GM12878 (cell line): ENCODE measurements around the gene MUC13. TPM values are rescaled to one million over a fixed set of nuclear protein-coding genes. Genes with fewer than 3 reads are reported as not detected.

ENCODE experiments used
- ATAC-seq: fragments of 200-7000 bp; cut with Tn5 transposase; 3 replicates; pipeline ENCODE4 v1.9.1; 2020; ENCODE audit warnings: mild to moderate bottlenecking, moderate library complexity
- BruUV-seq: library from RNA; stranded (reverse); fragments of 400-500 nt; replicated peaks from 2 replicates; lab custom pipeline; 2021; lab: Mats Ljungman, UMichigan
- CTCF ChIA-PET: fragments of 300-600 bp; sonication (Branson Sonifier 250); formaldehyde crosslinking; extraction: SDS; loops from one replicate; lab custom pipeline; 2021; ENCODE audit warnings: inconsistent platforms; lab: Yijun Ruan, JAX
- POLR2A ChIA-PET: fragments of 350-600 bp; formaldehyde crosslinking; extraction: SDS; loops from one replicate; lab custom pipeline; 2021; ENCODE audit warnings: inconsistent platforms; lab: Charles Lee
- RAD21 ChIA-PET: fragments of 300-600 bp; sonication (Branson Sonifier 250); formaldehyde crosslinking; loops from one replicate; lab custom pipeline; 2023; ENCODE audit warnings: antibody characterized with exemption; ENCODE audit not compliant: unreplicated experiment; lab: Charles Lee
- SMC1A ChIA-PET: fragments of 300-600 bp; sonication (Branson Sonifier 250); formaldehyde crosslinking; loops from one replicate; lab custom pipeline; 2023; ENCODE audit not compliant: unreplicated experiment, uncharacterized antibody; lab: Charles Lee
- DNase-seq: peaks from one replicate; pipeline ENCODE4 v3.0.0-alpha.2; 2011; ENCODE audit warnings: low read depth, low spot score
- FAIRE-seq: peaks from 3 replicates; lab custom pipeline; 2011; peaks lifted over from hg19 to GRCh38; lab: Jason Lieb, UNC
- H2AFZ ChIP-seq: 2 replicates; pipeline ENCODE4 v1.6.0; 2011; ENCODE audit warnings: low read depth, low read length, control low read depth; ENCODE audit not compliant: control insufficient read depth
- H3K27ac ChIP-seq: 2 replicates; pipeline ENCODE4 v1.5.1; 2011; ENCODE audit warnings: control low read depth; ENCODE audit not compliant: control insufficient read depth, insufficient read depth
- H3K27me3 ChIP-seq, 2 experiments: replicated peaks in 1 of 2; 2 replicates each; pipeline versions ENCODE4 v1.6.0 to v1.6.1; 2011; ENCODE audit warnings: low read length in 1 of 2; ENCODE audit not compliant: control insufficient read depth in 2 of 2, insufficient read depth in 2 of 2
- H3K36me3 ChIP-seq, 2 experiments: 2 replicates each; pipeline ENCODE4 v1.5.1; 2011; ENCODE audit warnings: low read length in 1 of 2; ENCODE audit not compliant: control insufficient read depth in 2 of 2, insufficient read depth in 2 of 2
- H3K4me1 ChIP-seq: 2 replicates; pipeline ENCODE4 v1.6.1; 2011; ENCODE audit warnings: mild to moderate bottlenecking, low read length, moderate library complexity, mixed read lengths; ENCODE audit not compliant: control insufficient read depth, insufficient read depth
- H3K4me2 ChIP-seq: 2 replicates; pipeline ENCODE4 v1.6.0; 2011; ENCODE audit warnings: control low read depth; ENCODE audit not compliant: control insufficient read depth, insufficient read depth
- H3K4me3 ChIP-seq: fragments of 200-600 bp; sonication (generic); 2 replicates; pipeline ENCODE4 v1.5.1; 2016
- H3K79me2 ChIP-seq: 2 replicates; pipeline ENCODE4 v1.6.0; 2011; ENCODE audit warnings: low read length; ENCODE audit not compliant: control insufficient read depth, insufficient read depth
- H3K9ac ChIP-seq: 2 replicates; pipeline ENCODE4 v1.8.0; 2011; ENCODE audit warnings: low read length, control low read depth, mixed read lengths; ENCODE audit not compliant: control insufficient read depth, insufficient read depth
- H3K9me3 ChIP-seq: replicated peaks from 3 replicates; pipeline ENCODE4 v1.5.1; 2011; ENCODE audit warnings: mild to moderate bottlenecking, low read length; ENCODE audit not compliant: control insufficient read depth, insufficient read depth
- H4K20me1 ChIP-seq: 2 replicates; pipeline ENCODE4 v1.6.0; 2011; ENCODE audit not compliant: control insufficient read depth, insufficient read depth
- BRCA1 ChIP-seq: IDR thresholded peaks from 2 replicates; pipeline ENCODE4 v1.6.1; 2011; ENCODE audit warnings: low read depth, low read length, improper control_type of control experiment
- EED ChIP-seq: sonication (generic); IDR thresholded peaks from 2 replicates; pipeline ENCODE4 v1.6.1; 2016; ENCODE audit warnings: antibody characterized with exemption, low read depth
- EGR1 ChIP-seq, 2 experiments: IDR thresholded peaks; 1 replicate in 1 of 2; 2 replicates in 1 of 2; pipeline ENCODE4 v1.6.1; 2011 to 2012; ENCODE audit warnings: low read depth in 2 of 2, low read length in 2 of 2, borderline replicate concordance in 1 of 2, mild to moderate bottlenecking in 1 of 2, moderate library complexity in 1 of 2
- NFIC ChIP-seq: IDR thresholded peaks from 2 replicates; pipeline ENCODE4 v1.6.1; 2012; ENCODE audit warnings: low read depth, mild to moderate bottlenecking, inconsistent platforms, low read length, moderate library complexity
- NR2C2 ChIP-seq: IDR thresholded peaks from 2 replicates; pipeline ENCODE4 v1.6.1; 2011; ENCODE audit warnings: borderline replicate concordance, low read depth; ENCODE audit not compliant: control insufficient read depth, insufficient read length
- NRF1 ChIP-seq: conservative IDR thresholded peaks from 2 replicates; pipeline ENCODE4 v1.6.1; 2011; ENCODE audit warnings: mild to moderate bottlenecking, low read depth, low read length, improper control_type of control experiment
- PAX5 ChIP-seq: IDR thresholded peaks from 2 replicates; pipeline ENCODE4 v1.6.1; 2011; ENCODE audit warnings: low read depth, low read length, borderline replicate concordance
- SKIL ChIP-seq: fragments of 450-650 bp; IDR thresholded peaks from 2 replicates; pipeline ENCODE4 v1.6.1; 2017; ENCODE audit warnings: mild to moderate bottlenecking, low read depth, inconsistent platforms; ENCODE audit not compliant: poor library complexity, severe bottlenecking
- STAT3 ChIP-seq: IDR thresholded peaks from 2 replicates; pipeline ENCODE4 v1.6.1; 2011; ENCODE audit warnings: low read depth, low read length, improper control_type of control experiment
- SUZ12 ChIP-seq: fragments of 200-600 bp; sonication (generic); IDR thresholded peaks from one replicate; pipeline ENCODE4 v1.6.1; 2018; ENCODE audit warnings: antibody characterized with exemption, mild to moderate bottlenecking; ENCODE audit not compliant: unreplicated experiment
- WRNIP1 ChIP-seq: IDR thresholded peaks from 2 replicates; pipeline ENCODE4 v1.6.1; 2011; ENCODE audit warnings: low read depth, low read length, improper control_type of control experiment, borderline replicate concordance
- WGBS: methylation state at CpG from one replicate; pipeline ENCODE4 v1.1.6; 2016; ENCODE audit warnings: low lambda C conversion rate; ENCODE audit not compliant: insufficient replicate concordance, insufficient coverage; ENCODE audit errors: missing lambda C conversion rate; 5-methylcytosine and 5-hydroxymethylcytosine counted together
- in situ Hi-C: fragments of 300-500 bp; cut with MboI; formaldehyde crosslinking; loops from 9 replicates; pipeline ENCODE4 v1.14.3; 2018; ENCODE audit warnings: mixed read lengths
- intact Hi-C: fragments of 100-400 bp; cut with micrococcal nuclease; formaldehyde crosslinking; loops from one replicate; pipeline ENCODE4 v1.14.2; 2022; ENCODE audit not compliant: unreplicated experiment
- polyA plus RNA-seq, 11 experiments: library from polyadenylated mRNA; depleted of rRNA in 4 of 11; unstranded in 6 of 11; stranded (reverse) in 5 of 11; fragments of >200 nt; fragmentation: Nextera tagmentation in 4 of 11; fragmentation: Illumina TruSeq in 1 of 11; extraction: Ambion mirVana in 4 of 11; extraction: Trizol in 1 of 11; gene quantifications; 1 replicate in 1 of 11; 2 replicates in 10 of 11; pipeline versions ENCODE4 v1.2.1 to v1.2.3, GENCODE V29; 2011 to 2016; ENCODE audit warnings: inconsistent platforms in 2 of 11, missing spikeins in 2 of 11, low read depth in 1 of 11
- total RNA-seq, 4 experiments: library from RNA; depleted of rRNA in 3 of 4; stranded (reverse); fragments of >200 nt in 3 of 4; fragmentation: Illumina TruSeq in 1 of 4; extraction: Trizol in 1 of 4; gene quantifications; 2 replicates each; pipeline versions ENCODE4 v1.2.1 to v1.2.3, GENCODE V29; 2013 to 2021
- TF ChIP-seq, protein P1 (sequence below): IDR thresholded peaks from 2 replicates; pipeline ENCODE4 v1.6.1; 2011; ENCODE audit warnings: mild to moderate bottlenecking, low read depth, low read length, moderate library complexity; ENCODE audit not compliant: insufficient replicate concordance
- TF ChIP-seq, protein P2 (sequence below): fragments of 450-650 bp; IDR thresholded peaks from 2 replicates; pipeline ENCODE4 v1.6.1; 2016; ENCODE audit warnings: mild to moderate bottlenecking, moderate library complexity, borderline replicate concordance

The MUC13 gene
- total and polyA plus RNA-seq, 10 of the 15 experiments (the other 5 are each of a cell fraction or from before 2014, with no cell fraction given) = 0.27 to 60.1 (median 0.76) TPM

GRCh38 chr3:124890573-124891190 is 43.9 kb downstream of the MUC13 start:
- WGBS = 71% methylated on average over 5 of the region's 5 CpGs
- CTCF ChIA-PET = interaction anchor here (0.9 to 4.3 kb wide), 8 partner anchors 9 to 172 kb away, joined by 3 to 25 read pairs (median 4); no protein-coding TSS in a partner anchor
- no peak for FAIRE-seq
- intact Hi-C loops (no loop called here), in situ Hi-C loops (no loop called here)
- H3K27ac ChIP-seq = no peak overlapping the region
- POLR2A ChIA-PET = interaction anchor here (0.6 to 2.0 kb wide), 2 partner anchors 13 to 14 kb away, joined by 4 to 10 read pairs; no protein-coding TSS in a partner anchor
- SMC1A ChIA-PET = interaction anchor here (0.9 to 2.3 kb wide), 7 partner anchors 9 to 129 kb away, joined by 3 to 9 read pairs (median 3); no protein-coding TSS in a partner anchor
- H3K4me3 ChIP-seq = no peak overlapping the region
- no peak overlapping the region for H3K9ac ChIP-seq
- ATAC-seq = no peak
- H4K20me1 ChIP-seq = no peaks in the 10 kb centered on the region
- no peaks in the 10 kb centered on the region for H3K9me3 ChIP-seq
- BruUV-seq = no TSS peak
- no peaks in the 10 kb centered on the region for H3K36me3 ChIP-seq
- H2AFZ ChIP-seq = no peak overlapping the region
- no peak for DNase-seq
- no peaks in the 10 kb centered on the region; the same call in 1 of the 2 replicates for H3K4me1 ChIP-seq
- H3K4me2 ChIP-seq = no peak overlapping the region
- no peaks in the 10 kb centered on the region for H3K79me2 ChIP-seq
- H3K27me3 ChIP-seq = peaks cover 0 to 4% of the 10 kb centered on the region in 2 experiments; a peak in 3 of 4 replicates
- RAD21 ChIA-PET = interaction anchor here (1.2 to 1.6 kb wide), 4 partner anchors 11 to 129 kb away, joined by 3 to 8 read pairs (median 5); no protein-coding TSS in a partner anchor
- TF ChIP-seq NRF1 (no peak), NR2C2 (no peak), SUZ12 (no peak), EED (no peak), NFIC (no peak), STAT3 (no peak), SKIL (no peak), WRNIP1 (no peak), PAX5 (no peak), BRCA1 (no peak), EGR1 (IDR thresholded peaks at IDR 0.05; ENCODE audit: borderline replicate concordance in 1 of 2, low read depth in 2 of 2, low read length in 2 of 2) (no peak)
- TF ChIP-seq, protein P1, sequence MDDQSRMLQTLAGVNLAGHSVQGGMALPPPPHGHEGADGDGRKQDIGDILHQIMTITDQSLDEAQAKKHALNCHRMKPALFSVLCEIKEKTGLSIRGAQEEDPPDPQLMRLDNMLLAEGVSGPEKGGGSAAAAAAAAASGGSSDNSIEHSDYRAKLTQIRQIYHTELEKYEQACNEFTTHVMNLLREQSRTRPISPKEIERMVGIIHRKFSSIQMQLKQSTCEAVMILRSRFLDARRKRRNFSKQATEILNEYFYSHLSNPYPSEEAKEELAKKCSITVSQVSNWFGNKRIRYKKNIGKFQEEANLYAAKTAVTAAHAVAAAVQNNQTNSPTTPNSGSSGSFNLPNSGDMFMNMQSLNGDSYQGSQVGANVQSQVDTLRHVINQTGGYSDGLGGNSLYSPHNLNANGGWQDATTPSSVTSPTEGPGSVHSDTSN = no peak
- TF ChIP-seq, protein P2, sequence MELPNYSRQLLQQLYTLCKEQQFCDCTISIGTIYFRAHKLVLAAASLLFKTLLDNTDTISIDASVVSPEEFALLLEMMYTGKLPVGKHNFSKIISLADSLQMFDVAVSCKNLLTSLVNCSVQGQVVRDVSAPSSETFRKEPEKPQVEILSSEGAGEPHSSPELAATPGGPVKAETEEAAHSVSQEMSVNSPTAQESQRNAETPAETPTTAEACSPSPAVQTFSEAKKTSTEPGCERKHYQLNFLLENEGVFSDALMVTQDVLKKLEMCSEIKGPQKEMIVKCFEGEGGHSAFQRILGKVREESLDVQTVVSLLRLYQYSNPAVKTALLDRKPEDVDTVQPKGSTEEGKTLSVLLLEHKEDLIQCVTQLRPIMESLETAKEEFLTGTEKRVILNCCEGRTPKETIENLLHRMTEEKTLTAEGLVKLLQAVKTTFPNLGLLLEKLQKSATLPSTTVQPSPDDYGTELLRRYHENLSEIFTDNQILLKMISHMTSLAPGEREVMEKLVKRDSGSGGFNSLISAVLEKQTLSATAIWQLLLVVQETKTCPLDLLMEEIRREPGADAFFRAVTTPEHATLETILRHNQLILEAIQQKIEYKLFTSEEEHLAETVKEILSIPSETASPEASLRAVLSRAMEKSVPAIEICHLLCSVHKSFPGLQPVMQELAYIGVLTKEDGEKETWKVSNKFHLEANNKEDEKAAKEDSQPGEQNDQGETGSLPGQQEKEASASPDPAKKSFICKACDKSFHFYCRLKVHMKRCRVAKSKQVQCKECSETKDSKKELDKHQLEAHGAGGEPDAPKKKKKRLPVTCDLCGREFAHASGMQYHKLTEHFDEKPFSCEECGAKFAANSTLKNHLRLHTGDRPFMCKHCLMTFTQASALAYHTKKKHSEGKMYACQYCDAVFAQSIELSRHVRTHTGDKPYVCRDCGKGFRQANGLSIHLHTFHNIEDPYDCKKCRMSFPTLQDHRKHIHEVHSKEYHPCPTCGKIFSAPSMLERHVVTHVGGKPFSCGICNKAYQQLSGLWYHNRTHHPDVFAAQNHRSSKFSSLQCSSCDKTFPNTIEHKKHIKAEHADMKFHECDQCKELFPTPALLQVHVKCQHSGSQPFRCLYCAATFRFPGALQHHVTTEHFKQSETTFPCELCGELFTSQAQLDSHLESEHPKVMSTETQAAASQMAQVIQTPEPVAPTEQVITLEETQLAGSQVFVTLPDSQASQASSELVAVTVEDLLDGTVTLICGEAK = no peak
